UCSD-AML1 (cell line): ENCODE measurements around the gene ERC2.
"Not testable (repeated sequence)": the region's sequence is repeated elsewhere in the genome, so short reads cannot be mapped to it uniquely, and the experiment has no call there.

Experiments used
- DNase-seq: peaks from one replicate; lab custom pipeline; 2025; ENCODE audit not compliant: unreplicated experiment; lab: John Stamatoyannopoulos, UW

Gene ERC2

GRCh38 chr3:56318891-56319290, 149.4 kb downstream of the ERC2 start:
- no peak for DNase-seq

- DNase-seq: no peak
Measured at GRCh38 chr3:56316944-56317343, 151.3 kb downstream of the ERC2 start.

- DNase-seq: no peak
Measured at GRCh38 chr3:56314842-56315241, 153.4 kb downstream of the ERC2 start.

- no peak for DNase-seq
Measured at GRCh38 chr3:56309465-56309864, 158.8 kb downstream of the ERC2 start.

- no peak for DNase-seq
Measured at GRCh38 chr3:56308471-56308870, 159.8 kb downstream of the ERC2 start.

- DNase-seq: no peak
Measured at GRCh38 chr3:56304069-56304468, 164.2 kb downstream of the ERC2 start.

GRCh38 chr3:56303487-56303886, 164.8 kb downstream of the ERC2 start:
- DNase-seq: peak; percentile 16

- DNase-seq: no peak
Measured at GRCh38 chr3:56302417-56302816, 165.8 kb downstream of the ERC2 start.

GRCh38 chr3:56297281-56297840, 170.9 kb downstream of the ERC2 start:
- DNase-seq: no peak

- no peak for DNase-seq
Measured at GRCh38 chr3:56296361-56296760, 171.9 kb downstream of the ERC2 start.

- no peak for DNase-seq
Measured at GRCh38 chr3:56295161-56295560, 173.1 kb downstream of the ERC2 start.

GRCh38 chr3:56294286-56294685, 174.0 kb downstream of the ERC2 start:
- DNase-seq: no peak

GRCh38 chr3:56291953-56292352, 176.3 kb downstream of the ERC2 start:
- no peak for DNase-seq

- no peak for DNase-seq
Measured at GRCh38 chr3:56291244-56291680, 177.0 kb downstream of the ERC2 start.

- no peak for DNase-seq
Measured at GRCh38 chr3:56290374-56290773, 177.9 kb downstream of the ERC2 start.

- DNase-seq: no peak
Measured at GRCh38 chr3:56288258-56288657, 180.0 kb downstream of the ERC2 start.

GRCh38 chr3:56282341-56282740, 185.9 kb downstream of the ERC2 start:
- DNase-seq: no peak

- no peak for DNase-seq
Measured at GRCh38 chr3:56277236-56277635, 191.0 kb downstream of the ERC2 start.

- no peak for DNase-seq
Measured at GRCh38 chr3:56275120-56275519, 193.1 kb downstream of the ERC2 start.

- DNase-seq: no peak
Measured at GRCh38 chr3:56269755-56270535, 198.3 kb downstream of the ERC2 start.

- DNase-seq: no peak
Measured at GRCh38 chr3:56268616-56269383, 199.5 kb downstream of the ERC2 start.

- not testable (repeated sequence) for DNase-seq
Measured at GRCh38 chr3:56261852-56262251, 206.4 kb downstream of the ERC2 start.
